HepG2 (cell line): Measurements from ENCODE around the gene RAD51. TPM values are rescaled to one million over a fixed set of nuclear protein-coding genes. Genes with fewer than 3 reads are reported as not detected.

Source experiments
- CREM ChIP-seq, 2 experiments: sonication (generic) in 1 of 2; formaldehyde crosslinking in 1 of 2; IDR thresholded peaks; 2 replicates each; pipeline versions ENCODE4 v1.4.0 to v1.6.1; 2016 to 2020; ENCODE audit warnings: antibody characterized with exemption in 1 of 2, mild to moderate bottlenecking in 1 of 2, missing genetic modification reagents in 1 of 2
- GATAD1 ChIP-seq: IDR thresholded peaks from 2 replicates; pipeline ENCODE4 v1.6.1; 2016; ENCODE audit warnings: missing genetic modification reagents, missing compliant biosample characterization
- KDM5B ChIP-seq: sonication (generic); formaldehyde crosslinking; IDR thresholded peaks from 2 replicates; pipeline ENCODE4 v1.4.0; 2020; ENCODE audit warnings: missing genetic modification reagents, mild to moderate bottlenecking, borderline replicate concordance
- MIXL1 ChIP-seq: IDR thresholded peaks from 2 replicates; pipeline ENCODE4 v1.6.1; 2016
- MZF1 ChIP-seq: sonication (generic); formaldehyde crosslinking; IDR thresholded peaks from 2 replicates; pipeline ENCODE4 v1.8.1; 2023; ENCODE audit warnings: mild to moderate bottlenecking, missing genetic modification reagents, borderline replicate concordance
- RARG ChIP-seq: sonication (generic); formaldehyde crosslinking; IDR thresholded peaks from 2 replicates; pipeline ENCODE4 v1.4.0; 2020; ENCODE audit warnings: low read depth, mild to moderate bottlenecking, missing genetic modification reagents
- REL ChIP-seq: sonication (generic); formaldehyde crosslinking; conservative IDR thresholded peaks from 2 replicates; pipeline ENCODE4 v1.8.0; 2022; ENCODE audit warnings: mild to moderate bottlenecking, missing genetic modification reagents, moderate library complexity
- SETDB1 ChIP-seq: sonication (generic); formaldehyde crosslinking; IDR thresholded peaks from 2 replicates; pipeline ENCODE4 v1.5.1; 2020; ENCODE audit warnings: missing genetic modification reagents, mild to moderate bottlenecking, borderline replicate concordance
- SRF ChIP-seq: IDR thresholded peaks from 2 replicates; pipeline ENCODE4 v1.6.1; 2011; ENCODE audit warnings: mild to moderate bottlenecking, low read depth, low read length, moderate library complexity
- TOPORS ChIP-seq: sonication (generic); formaldehyde crosslinking; IDR thresholded peaks from 2 replicates; pipeline ENCODE4 v1.8.0; 2023; ENCODE audit warnings: mild to moderate bottlenecking, missing genetic modification reagents
- ZKSCAN8 ChIP-seq: IDR thresholded peaks from 2 replicates; pipeline ENCODE4 v1.6.1; 2016; ENCODE audit warnings: borderline replicate concordance, missing genetic modification reagents, missing compliant biosample characterization
- ZNF337 ChIP-seq: sonication (generic); formaldehyde crosslinking; IDR thresholded peaks from 2 replicates; pipeline ENCODE4 v1.5.1; 2020; ENCODE audit warnings: missing genetic modification reagents, low read depth, mild to moderate bottlenecking, borderline replicate concordance
- polyA plus RNA-seq, 8 experiments: library from polyadenylated mRNA; depleted of rRNA in 3 of 8; stranded (reverse) in 7 of 8; unstranded in 1 of 8; fragments of >200 nt; fragmentation: Illumina TruSeq in 4 of 8; extraction: Trizol in 4 of 8; gene quantifications; 2 replicates each; pipeline versions ENCODE4 v1.2.1 to v1.2.3, GENCODE V29; 2011 to 2016; ENCODE audit warnings: low read depth in 4 of 8, missing spikeins in 1 of 8, mixed read lengths in 1 of 8; ENCODE audit not compliant: insufficient read depth in 1 of 8
- total RNA-seq, 5 experiments: library from RNA; depleted of rRNA; stranded (reverse); fragments of >200 nt; fragmentation: Illumina TruSeq; extraction: Trizol; gene quantifications; 2 replicates each; pipeline ENCODE4 v1.2.3, GENCODE V29; 2016; ENCODE audit warnings: low read depth in 1 of 5
- TF ChIP-seq, protein P1 (sequence below): sonication (generic); formaldehyde crosslinking; IDR thresholded peaks from 2 replicates; pipeline ENCODE4 v1.9.0; 2021; ENCODE audit warnings: mild to moderate bottlenecking, missing genetic modification reagents
- TF ChIP-seq, protein P2 (sequence below): sonication (generic); formaldehyde crosslinking; IDR thresholded peaks from 2 replicates; pipeline ENCODE4 v1.4.0; 2020; ENCODE audit warnings: mild to moderate bottlenecking, missing genetic modification reagents
- TF ChIP-seq, protein P3 (sequence below): sonication (generic); formaldehyde crosslinking; IDR thresholded peaks from 2 replicates; pipeline ENCODE4 v1.4.0; 2020; ENCODE audit warnings: missing genetic modification reagents
- TF ChIP-seq, protein P4 (sequence below): sonication (generic); formaldehyde crosslinking; IDR thresholded peaks from 2 replicates; pipeline ENCODE4 v1.5.0; 2020; ENCODE audit warnings: missing genetic modification reagents

Gene RAD51
- total and polyA plus RNA-seq, 2 of the 13 experiments (the other 11 are each of a cell fraction or from before 2014, with no cell fraction given): 8.5 to 12.8 TPM

- TF ChIP-seq, protein P1, sequence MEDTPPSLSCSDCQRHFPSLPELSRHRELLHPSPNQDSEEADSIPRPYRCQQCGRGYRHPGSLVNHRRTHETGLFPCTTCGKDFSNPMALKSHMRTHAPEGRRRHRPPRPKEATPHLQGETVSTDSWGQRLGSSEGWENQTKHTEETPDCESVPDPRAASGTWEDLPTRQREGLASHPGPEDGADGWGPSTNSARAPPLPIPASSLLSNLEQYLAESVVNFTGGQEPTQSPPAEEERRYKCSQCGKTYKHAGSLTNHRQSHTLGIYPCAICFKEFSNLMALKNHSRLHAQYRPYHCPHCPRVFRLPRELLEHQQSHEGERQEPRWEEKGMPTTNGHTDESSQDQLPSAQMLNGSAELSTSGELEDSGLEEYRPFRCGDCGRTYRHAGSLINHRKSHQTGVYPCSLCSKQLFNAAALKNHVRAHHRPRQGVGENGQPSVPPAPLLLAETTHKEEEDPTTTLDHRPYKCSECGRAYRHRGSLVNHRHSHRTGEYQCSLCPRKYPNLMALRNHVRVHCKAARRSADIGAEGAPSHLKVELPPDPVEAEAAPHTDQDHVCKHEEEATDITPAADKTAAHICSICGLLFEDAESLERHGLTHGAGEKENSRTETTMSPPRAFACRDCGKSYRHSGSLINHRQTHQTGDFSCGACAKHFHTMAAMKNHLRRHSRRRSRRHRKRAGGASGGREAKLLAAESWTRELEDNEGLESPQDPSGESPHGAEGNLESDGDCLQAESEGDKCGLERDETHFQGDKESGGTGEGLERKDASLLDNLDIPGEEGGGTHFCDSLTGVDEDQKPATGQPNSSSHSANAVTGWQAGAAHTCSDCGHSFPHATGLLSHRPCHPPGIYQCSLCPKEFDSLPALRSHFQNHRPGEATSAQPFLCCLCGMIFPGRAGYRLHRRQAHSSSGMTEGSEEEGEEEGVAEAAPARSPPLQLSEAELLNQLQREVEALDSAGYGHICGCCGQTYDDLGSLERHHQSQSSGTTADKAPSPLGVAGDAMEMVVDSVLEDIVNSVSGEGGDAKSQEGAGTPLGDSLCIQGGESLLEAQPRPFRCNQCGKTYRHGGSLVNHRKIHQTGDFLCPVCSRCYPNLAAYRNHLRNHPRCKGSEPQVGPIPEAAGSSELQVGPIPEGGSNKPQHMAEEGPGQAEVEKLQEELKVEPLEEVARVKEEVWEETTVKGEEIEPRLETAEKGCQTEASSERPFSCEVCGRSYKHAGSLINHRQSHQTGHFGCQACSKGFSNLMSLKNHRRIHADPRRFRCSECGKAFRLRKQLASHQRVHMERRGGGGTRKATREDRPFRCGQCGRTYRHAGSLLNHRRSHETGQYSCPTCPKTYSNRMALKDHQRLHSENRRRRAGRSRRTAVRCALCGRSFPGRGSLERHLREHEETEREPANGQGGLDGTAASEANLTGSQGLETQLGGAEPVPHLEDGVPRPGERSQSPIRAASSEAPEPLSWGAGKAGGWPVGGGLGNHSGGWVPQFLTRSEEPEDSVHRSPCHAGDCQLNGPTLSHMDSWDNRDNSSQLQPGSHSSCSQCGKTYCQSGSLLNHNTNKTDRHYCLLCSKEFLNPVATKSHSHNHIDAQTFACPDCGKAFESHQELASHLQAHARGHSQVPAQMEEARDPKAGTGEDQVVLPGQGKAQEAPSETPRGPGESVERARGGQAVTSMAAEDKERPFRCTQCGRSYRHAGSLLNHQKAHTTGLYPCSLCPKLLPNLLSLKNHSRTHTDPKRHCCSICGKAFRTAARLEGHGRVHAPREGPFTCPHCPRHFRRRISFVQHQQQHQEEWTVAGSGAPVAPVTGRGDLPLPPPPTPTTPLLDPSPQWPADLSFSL: no peak
- TF ChIP-seq SRF: no peak
- TF ChIP-seq CREM (IDR thresholded peaks at IDR 0.05): no peak
- no peak for TF ChIP-seq CREM (CRISPR knock-in tag; IDR thresholded peaks at IDR 0.05)
- TF ChIP-seq KDM5B (CRISPR knock-in tag): peak; percentile 84
- peak; percentile 79; the same call in 1 of the 2 replicates for TF ChIP-seq SETDB1 (CRISPR knock-in tag)
- TF ChIP-seq, protein P2, sequence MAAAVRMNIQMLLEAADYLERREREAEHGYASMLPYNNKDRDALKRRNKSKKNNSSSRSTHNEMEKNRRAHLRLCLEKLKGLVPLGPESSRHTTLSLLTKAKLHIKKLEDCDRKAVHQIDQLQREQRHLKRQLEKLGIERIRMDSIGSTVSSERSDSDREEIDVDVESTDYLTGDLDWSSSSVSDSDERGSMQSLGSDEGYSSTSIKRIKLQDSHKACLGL (CRISPR knock-in tag): peak; percentile 91
- TF ChIP-seq, protein P3, sequence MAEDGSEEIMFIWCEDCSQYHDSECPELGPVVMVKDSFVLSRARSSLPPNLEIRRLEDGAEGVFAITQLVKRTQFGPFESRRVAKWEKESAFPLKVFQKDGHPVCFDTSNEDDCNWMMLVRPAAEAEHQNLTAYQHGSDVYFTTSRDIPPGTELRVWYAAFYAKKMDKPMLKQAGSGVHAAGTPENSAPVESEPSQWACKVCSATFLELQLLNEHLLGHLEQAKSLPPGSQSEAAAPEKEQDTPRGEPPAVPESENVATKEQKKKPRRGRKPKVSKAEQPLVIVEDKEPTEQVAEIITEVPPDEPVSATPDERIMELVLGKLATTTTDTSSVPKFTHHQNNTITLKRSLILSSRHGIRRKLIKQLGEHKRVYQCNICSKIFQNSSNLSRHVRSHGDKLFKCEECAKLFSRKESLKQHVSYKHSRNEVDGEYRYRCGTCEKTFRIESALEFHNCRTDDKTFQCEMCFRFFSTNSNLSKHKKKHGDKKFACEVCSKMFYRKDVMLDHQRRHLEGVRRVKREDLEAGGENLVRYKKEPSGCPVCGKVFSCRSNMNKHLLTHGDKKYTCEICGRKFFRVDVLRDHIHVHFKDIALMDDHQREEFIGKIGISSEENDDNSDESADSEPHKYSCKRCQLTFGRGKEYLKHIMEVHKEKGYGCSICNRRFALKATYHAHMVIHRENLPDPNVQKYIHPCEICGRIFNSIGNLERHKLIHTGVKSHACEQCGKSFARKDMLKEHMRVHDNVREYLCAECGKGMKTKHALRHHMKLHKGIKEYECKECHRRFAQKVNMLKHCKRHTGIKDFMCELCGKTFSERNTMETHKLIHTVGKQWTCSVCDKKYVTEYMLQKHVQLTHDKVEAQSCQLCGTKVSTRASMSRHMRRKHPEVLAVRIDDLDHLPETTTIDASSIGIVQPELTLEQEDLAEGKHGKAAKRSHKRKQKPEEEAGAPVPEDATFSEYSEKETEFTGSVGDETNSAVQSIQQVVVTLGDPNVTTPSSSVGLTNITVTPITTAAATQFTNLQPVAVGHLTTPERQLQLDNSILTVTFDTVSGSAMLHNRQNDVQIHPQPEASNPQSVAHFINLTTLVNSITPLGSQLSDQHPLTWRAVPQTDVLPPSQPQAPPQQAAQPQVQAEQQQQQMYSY: no peak
- TF ChIP-seq GATAD1 (CRISPR knock-in tag): peak; percentile 43; the same call in 1 of the 2 replicates
- TF ChIP-seq MZF1: no peak
- TF ChIP-seq MIXL1 (CRISPR knock-in tag): peak; percentile 12; the same call in 1 of the 2 replicates
- peak; percentile 49; the same call in 1 of the 2 replicates for TF ChIP-seq REL (CRISPR knock-in tag)
- TF ChIP-seq ZKSCAN8 (CRISPR knock-in tag): peak; percentile 44; the same call in 1 of the 2 replicates
- TF ChIP-seq RARG (CRISPR knock-in tag): no peak
- peak; percentile 47 for TF ChIP-seq TOPORS (CRISPR knock-in tag)
- no peak; the same call in 1 of the 2 replicates for TF ChIP-seq ZNF337 (CRISPR knock-in tag)
- TF ChIP-seq, protein P4, sequence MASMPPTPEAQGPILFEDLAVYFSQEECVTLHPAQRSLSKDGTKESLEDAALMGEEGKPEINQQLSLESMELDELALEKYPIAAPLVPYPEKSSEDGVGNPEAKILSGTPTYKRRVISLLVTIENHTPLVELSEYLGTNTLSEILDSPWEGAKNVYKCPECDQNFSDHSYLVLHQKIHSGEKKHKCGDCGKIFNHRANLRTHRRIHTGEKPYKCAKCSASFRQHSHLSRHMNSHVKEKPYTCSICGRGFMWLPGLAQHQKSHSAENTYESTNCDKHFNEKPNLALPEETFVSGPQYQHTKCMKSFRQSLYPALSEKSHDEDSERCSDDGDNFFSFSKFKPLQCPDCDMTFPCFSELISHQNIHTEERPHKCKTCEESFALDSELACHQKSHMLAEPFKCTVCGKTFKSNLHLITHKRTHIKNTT (CRISPR knock-in tag): no peak
These were observed 69.0 kb downstream of the RAD51 start, which contains the start of gene GCHFR (continued) for GRCh38 chr15:40763801-40764628.
